IMR-90 (cell line): ENCODE measurements around the gene CGRRF1. TPM values are rescaled to one million over a fixed set of nuclear protein-coding genes. Genes with fewer than 3 reads are reported as not detected.

Experiments
- ATAC-seq: fragments of 200-7000 bp; cut with Tn5 transposase; 2 replicates; pipeline ENCODE4 v1.9.1; 2020; ENCODE audit warnings: low read depth, mild to moderate bottlenecking, moderate library complexity
- BruUV-seq: library from RNA; stranded (reverse); fragments of 400-500 nt; replicated peaks from 2 replicates; lab custom pipeline; 2021; lab: Mats Ljungman, UMichigan
- CTCF ChIA-PET: fragments of 300-600 bp; formaldehyde crosslinking; extraction: SDS; loops from one replicate; lab custom pipeline; 2021; ENCODE audit warnings: antibody characterized with exemption; lab: Yijun Ruan, JAX
- POLR2A ChIA-PET: fragments of 300-600 bp; sonication (Branson Sonifier 250); formaldehyde crosslinking; loops from one replicate; lab custom pipeline; 2022; ENCODE audit warnings: antibody characterized with exemption; ENCODE audit not compliant: unreplicated experiment; lab: Charles Lee
- DNase-seq: peaks from one replicate; pipeline ENCODE4 v3.0.0; 2013
- H2AFZ ChIP-seq: replicated peaks from 2 replicates; pipeline ENCODE3; 2013; ENCODE audit warnings: low read length, mild to moderate bottlenecking; ENCODE audit not compliant: poor library complexity
- H2AK5ac ChIP-seq: 2 replicates; pipeline ENCODE4 v1.6.1; 2013; ENCODE audit warnings: low read depth, low read length, inconsistent platforms
- H2AK9ac ChIP-seq: replicated peaks from 2 replicates; pipeline ENCODE3; 2013; ENCODE audit warnings: mild to moderate bottlenecking, low read depth, low read length, moderate library complexity; ENCODE audit not compliant: poor library complexity
- H2BK120ac ChIP-seq: 2 replicates; pipeline ENCODE4 v1.6.1; 2013; ENCODE audit warnings: low read depth, low read length, inconsistent platforms
- H2BK15ac ChIP-seq: 3 replicates; pipeline ENCODE4 v1.6.1; 2013; ENCODE audit warnings: low read depth, low read length, inconsistent platforms
- H2BK20ac ChIP-seq: 2 replicates; pipeline ENCODE4 v1.6.1; 2013; ENCODE audit warnings: low read depth, mild to moderate bottlenecking, inconsistent platforms, low read length, moderate library complexity
- H2BK5ac ChIP-seq: 2 replicates; pipeline ENCODE4 v1.6.1; 2013; ENCODE audit warnings: mild to moderate bottlenecking, low read depth, low read length, inconsistent platforms; ENCODE audit not compliant: poor library complexity, severe bottlenecking
- H3K14ac ChIP-seq: replicated peaks from 2 replicates; pipeline ENCODE4 v1.6.1; 2013; ENCODE audit warnings: low read depth, low read length, inconsistent platforms
- H3K18ac ChIP-seq: 2 replicates; pipeline ENCODE4 v1.6.1; 2013; ENCODE audit warnings: low read depth, low read length, control low read depth
- H3K23ac ChIP-seq: 2 replicates; pipeline ENCODE4 v1.6.1; 2013; ENCODE audit warnings: low read depth, low read length, inconsistent platforms
- H3K27ac ChIP-seq: 2 replicates; pipeline ENCODE4 v1.5.1; 2013; ENCODE audit warnings: mild to moderate bottlenecking, control low read depth, low read length; ENCODE audit not compliant: insufficient read depth
- H3K27me3 ChIP-seq: 2 replicates; pipeline ENCODE4 v1.6.1; 2013; ENCODE audit warnings: low read length; ENCODE audit not compliant: control insufficient read depth, insufficient read depth
- H3K36me3 ChIP-seq: 2 replicates; pipeline ENCODE4 v1.6.1; 2013; ENCODE audit warnings: low read length, mixed read lengths; ENCODE audit not compliant: control insufficient read depth, insufficient read depth
- H3K4ac ChIP-seq: 2 replicates; pipeline ENCODE4 v1.6.1; 2013; ENCODE audit warnings: low read depth, low read length, inconsistent platforms
- H3K4me1 ChIP-seq: 2 replicates; pipeline ENCODE4 v1.6.1; 2013; ENCODE audit warnings: low read length, mixed read lengths; ENCODE audit not compliant: control insufficient read depth, insufficient read depth
- H3K4me2 ChIP-seq: 2 replicates; pipeline ENCODE4 v1.6.1; 2013; ENCODE audit warnings: low read depth, mild to moderate bottlenecking, control low read depth, low read length, moderate library complexity
- H3K4me3 ChIP-seq: 2 replicates; pipeline ENCODE4 v1.5.1; 2013; ENCODE audit warnings: low read depth, mild to moderate bottlenecking, control low read depth, low read length, moderate library complexity; ENCODE audit not compliant: insufficient read depth
- H3K56ac ChIP-seq: 2 replicates; pipeline ENCODE4 v1.6.1; 2013; ENCODE audit warnings: low read length, inconsistent platforms; ENCODE audit not compliant: insufficient read depth; ENCODE audit errors: extremely low read depth
- H3K79me1 ChIP-seq, 2 experiments: 2 replicates each; pipeline ENCODE4 v1.6.1; 2013; ENCODE audit warnings: low read length in 2 of 2, inconsistent platforms in 1 of 2, low read depth in 1 of 2
- H3K9ac ChIP-seq: 2 replicates; pipeline ENCODE4 v1.6.1; 2013; ENCODE audit warnings: low read depth, low read length, control low read depth
- H3K9me1 ChIP-seq: 2 replicates; pipeline ENCODE4 v1.6.1; 2013; ENCODE audit warnings: low read length, inconsistent platforms; ENCODE audit not compliant: insufficient read depth
- H3K9me3 ChIP-seq: 2 replicates; pipeline ENCODE4 v1.6.1; 2013; ENCODE audit warnings: low read length; ENCODE audit not compliant: control insufficient read depth, insufficient read depth
- H4K20me1 ChIP-seq: 2 replicates; pipeline ENCODE4 v1.6.1; 2013; ENCODE audit warnings: low read length, inconsistent platforms; ENCODE audit not compliant: insufficient read depth
- H4K5ac ChIP-seq: 2 replicates; pipeline ENCODE4 v1.6.1; 2013; ENCODE audit warnings: mild to moderate bottlenecking, low read depth, low read length, control low read depth
- H4K8ac ChIP-seq, 2 experiments: 2 replicates each; pipeline ENCODE4 v1.6.1; 2013; ENCODE audit warnings: low read depth in 2 of 2, low read length in 2 of 2, control low read depth in 1 of 2, inconsistent platforms in 1 of 2
- H4K91ac ChIP-seq: 2 replicates; pipeline ENCODE4 v1.6.1; 2013; ENCODE audit warnings: low read depth, low read length, inconsistent platforms; ENCODE audit not compliant: insufficient read depth
- FOS ChIP-seq: fragments of 150-350 bp; IDR thresholded peaks from 2 replicates; pipeline ENCODE4 v1.6.1; 2016; ENCODE audit warnings: low read depth, low read length
- NFE2L2 ChIP-seq: fragments of 150-350 bp; IDR thresholded peaks from 2 replicates; pipeline ENCODE4 v1.6.1; 2016; ENCODE audit warnings: low read depth, mild to moderate bottlenecking, low read length
- WGBS, 2 experiments: methylation state at CpG; one replicate each; pipeline versions ENCODE4 v1.1.5 to v1.1.7; 2013; ENCODE audit warnings: missing lambda C conversion rate in 2 of 2; ENCODE audit not compliant: insufficient read length in 1 of 2; ENCODE audit errors: extremely low coverage in 2 of 2; 5-methylcytosine and 5-hydroxymethylcytosine counted together
- dilution Hi-C: fragments of 300-500 bp; cut with HindIII; formaldehyde crosslinking; loops from one replicate; pipeline ENCODE4 v1.14.3; 2018; ENCODE audit warnings: low sequenced_read_pairs; ENCODE audit not compliant: unreplicated experiment
- in situ Hi-C: fragments of 300-500 bp; cut with MboI; formaldehyde crosslinking; loops from 3 replicates; pipeline ENCODE4 v1.14.3; 2019; ENCODE audit warnings: low sequenced_read_pairs, inconsistent platforms, mixed read lengths
- intact Hi-C: fragments of 100-400 bp; cut with micrococcal nuclease; formaldehyde crosslinking; loops from 2 replicates; pipeline ENCODE4 v1.10.0; 2022
- polyA plus RNA-seq, 3 experiments: library from polyadenylated mRNA; depleted of rRNA; stranded (reverse); fragments of >200 nt; gene quantifications; 2 replicates each; pipeline ENCODE4 v1.2.3, GENCODE V29; 2012; ENCODE audit warnings: low replicate concordance in 1 of 3
- total RNA-seq: library from RNA; depleted of rRNA; stranded (reverse); fragments of >200 nt; gene quantifications from 2 replicates; pipeline ENCODE4 v1.2.3, GENCODE V29; 2012
- TF ChIP-seq, protein P1 (sequence below): fragments of 150-350 bp; IDR thresholded peaks from 2 replicates; pipeline ENCODE4 v1.6.1; 2016; ENCODE audit warnings: low read depth, mild to moderate bottlenecking, low read length, moderate library complexity, borderline replicate concordance

CGRRF1 gene
- total and polyA plus RNA-seq, 2 of the 4 experiments (the other 2 are of a cell fraction) = 6.0 to 13.8 TPM

DNA sequence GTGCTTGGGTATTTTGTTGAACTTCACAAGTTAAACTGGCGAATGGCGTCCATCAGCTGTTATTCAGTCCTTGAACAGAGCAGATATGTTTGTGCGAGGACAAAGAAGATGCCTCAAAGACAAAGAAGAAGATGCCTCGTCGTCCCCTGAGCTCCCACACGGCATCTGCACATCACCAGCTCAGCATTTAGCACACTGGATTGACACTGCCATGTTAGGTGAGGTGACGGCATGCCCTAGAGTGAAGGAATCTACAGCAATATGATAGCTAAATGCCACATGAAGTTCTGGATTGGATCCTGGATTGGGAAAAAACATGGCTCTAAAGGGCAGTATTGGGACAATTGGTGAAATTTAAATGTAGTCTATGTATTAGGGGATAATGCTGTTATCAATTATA lies 72.6 kb downstream of the CGRRF1 start:
- Histone ChIP-seq H2AFZ (no peak overlapping the region), H2BK15ac (no peak overlapping the region), H3K9me3 (no peaks in the 10 kb centered on the region), H2BK120ac (no peak overlapping the region), H4K91ac (no peak overlapping the region), H3K36me3 (peaks cover 10% of the 10 kb centered on the region), H3K79me1 (peaks cover 26 to 57% of the 10 kb centered on the region in 2 experiments), H4K20me1 (peaks cover 62% of the 10 kb centered on the region), H3K4me1 (peaks cover 13% of the 10 kb centered on the region), H3K27ac (no peak overlapping the region), H3K14ac (no peak overlapping the region), H2AK5ac (peak overlapping the region; percentile 10; the same call in 1 of the 2 replicates), H2BK5ac (no peak overlapping the region), H2BK20ac (no peak overlapping the region), H3K4me3 (no peak overlapping the region), H3K56ac (no peak overlapping the region), H3K9me1 (peaks cover 16% of the 10 kb centered on the region), H3K27me3 (no peaks in the 10 kb centered on the region), H4K8ac (no peak overlapping the region), H3K18ac (no peak overlapping the region), H3K9ac (no peak overlapping the region), H3K23ac (peak overlapping the region; percentile 5; the same call in 1 of the 2 replicates), H4K5ac (no peak overlapping the region), H3K4me2 (no peak overlapping the region), H3K4ac (no peak overlapping the region), H2AK9ac (no peak overlapping the region)
- CTCF ChIA-PET = interaction anchor here (1.0 to 1.3 kb wide), 3 partner anchors 9 to 109 kb away, joined by 3 to 4 read pairs (median 3); no protein-coding TSS in a partner anchor
- no peak for ATAC-seq
- TF ChIP-seq FOS (no peak), NFE2L2 (no peak)
- TF ChIP-seq, protein P1, sequence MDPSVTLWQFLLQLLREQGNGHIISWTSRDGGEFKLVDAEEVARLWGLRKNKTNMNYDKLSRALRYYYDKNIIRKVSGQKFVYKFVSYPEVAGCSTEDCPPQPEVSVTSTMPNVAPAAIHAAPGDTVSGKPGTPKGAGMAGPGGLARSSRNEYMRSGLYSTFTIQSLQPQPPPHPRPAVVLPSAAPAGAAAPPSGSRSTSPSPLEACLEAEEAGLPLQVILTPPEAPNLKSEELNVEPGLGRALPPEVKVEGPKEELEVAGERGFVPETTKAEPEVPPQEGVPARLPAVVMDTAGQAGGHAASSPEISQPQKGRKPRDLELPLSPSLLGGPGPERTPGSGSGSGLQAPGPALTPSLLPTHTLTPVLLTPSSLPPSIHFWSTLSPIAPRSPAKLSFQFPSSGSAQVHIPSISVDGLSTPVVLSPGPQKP = no peak
- DNase-seq = no peak
- BruUV-seq = no TSS peak
- dilution Hi-C loops = no loop called here
- intact Hi-C loops = loop anchor here (2.0 kb wide), 1 partner anchor 14 kb away; no protein-coding TSS in a partner anchor
- POLR2A ChIA-PET = interaction anchor here (0.6 kb wide), 2 partner anchors 104 to 136 kb away, joined by 8 to 9 read pairs; no protein-coding TSS in a partner anchor
- in situ Hi-C loops = no loop called here
- 90% methylated on average over 2 of the region's 7 CpGs; no CpG with 5 or more reads in 1 of the 2 experiments for WGBS, 2 experiments
